Transverse colon (tissue), 3 donors: Measurements from ENCODE around the gene FAM3C.

Experiments used
- EP300 ChIP-seq: sonication (generic); formaldehyde crosslinking; IDR thresholded peaks from one replicate; pipeline ENCODE4 v1.6.1; 2017; ENCODE audit warnings: antibody characterized with exemption, low read depth
- TF ChIP-seq, protein P1 (sequence below), 5 experiments: fragments of 200-600 bp in 3 of 5; fragments of 450-650 bp in 2 of 5; sonication (generic) in 3 of 5; IDR thresholded peaks; 1 replicate in 2 of 5; 2 replicates in 3 of 5; pipeline ENCODE4 v1.5.1; 2016 to 2017; ENCODE audit warnings: antibody characterized with exemption in 5 of 5, inconsistent platforms in 3 of 5, mild to moderate bottlenecking in 2 of 5, moderate library complexity in 1 of 5

DNA sequence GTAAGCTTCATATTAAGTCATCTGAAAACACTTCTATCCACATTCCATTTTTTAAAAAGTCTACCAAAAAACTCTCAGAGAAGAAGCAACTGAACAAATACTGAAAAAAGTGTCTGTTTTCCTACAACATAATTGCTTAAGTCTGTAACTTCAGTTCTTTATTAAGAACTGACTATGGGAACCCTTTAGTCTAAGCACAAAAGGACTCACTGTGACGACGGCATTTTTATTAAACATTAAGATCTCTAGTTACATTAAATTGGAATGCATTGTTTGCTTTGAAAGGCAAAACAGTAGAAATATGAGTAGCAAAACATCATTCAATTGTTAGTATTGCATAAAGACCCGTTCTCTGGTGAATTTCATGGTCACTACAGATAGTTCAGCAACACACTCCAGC is 5.8 kb upstream of the FAM3C start:
- TF ChIP-seq, protein P1, sequence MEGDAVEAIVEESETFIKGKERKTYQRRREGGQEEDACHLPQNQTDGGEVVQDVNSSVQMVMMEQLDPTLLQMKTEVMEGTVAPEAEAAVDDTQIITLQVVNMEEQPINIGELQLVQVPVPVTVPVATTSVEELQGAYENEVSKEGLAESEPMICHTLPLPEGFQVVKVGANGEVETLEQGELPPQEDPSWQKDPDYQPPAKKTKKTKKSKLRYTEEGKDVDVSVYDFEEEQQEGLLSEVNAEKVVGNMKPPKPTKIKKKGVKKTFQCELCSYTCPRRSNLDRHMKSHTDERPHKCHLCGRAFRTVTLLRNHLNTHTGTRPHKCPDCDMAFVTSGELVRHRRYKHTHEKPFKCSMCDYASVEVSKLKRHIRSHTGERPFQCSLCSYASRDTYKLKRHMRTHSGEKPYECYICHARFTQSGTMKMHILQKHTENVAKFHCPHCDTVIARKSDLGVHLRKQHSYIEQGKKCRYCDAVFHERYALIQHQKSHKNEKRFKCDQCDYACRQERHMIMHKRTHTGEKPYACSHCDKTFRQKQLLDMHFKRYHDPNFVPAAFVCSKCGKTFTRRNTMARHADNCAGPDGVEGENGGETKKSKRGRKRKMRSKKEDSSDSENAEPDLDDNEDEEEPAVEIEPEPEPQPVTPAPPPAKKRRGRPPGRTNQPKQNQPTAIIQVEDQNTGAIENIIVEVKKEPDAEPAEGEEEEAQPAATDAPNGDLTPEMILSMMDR (IDR thresholded peaks at IDR 0.05): no peak
- TF ChIP-seq EP300: no peak
